HG03060 (cell line): ENCODE measurements around the gene CCDC68.

Experiments used
- ATAC-seq: cut with Tn5 transposase; IDR thresholded peaks from one replicate; pipeline ENCODE4 v1.9.1; 2021; ENCODE audit warnings: low read depth, moderate number of reproducible peaks; ENCODE audit not compliant: unreplicated experiment

CCDC68 gene

DNA sequence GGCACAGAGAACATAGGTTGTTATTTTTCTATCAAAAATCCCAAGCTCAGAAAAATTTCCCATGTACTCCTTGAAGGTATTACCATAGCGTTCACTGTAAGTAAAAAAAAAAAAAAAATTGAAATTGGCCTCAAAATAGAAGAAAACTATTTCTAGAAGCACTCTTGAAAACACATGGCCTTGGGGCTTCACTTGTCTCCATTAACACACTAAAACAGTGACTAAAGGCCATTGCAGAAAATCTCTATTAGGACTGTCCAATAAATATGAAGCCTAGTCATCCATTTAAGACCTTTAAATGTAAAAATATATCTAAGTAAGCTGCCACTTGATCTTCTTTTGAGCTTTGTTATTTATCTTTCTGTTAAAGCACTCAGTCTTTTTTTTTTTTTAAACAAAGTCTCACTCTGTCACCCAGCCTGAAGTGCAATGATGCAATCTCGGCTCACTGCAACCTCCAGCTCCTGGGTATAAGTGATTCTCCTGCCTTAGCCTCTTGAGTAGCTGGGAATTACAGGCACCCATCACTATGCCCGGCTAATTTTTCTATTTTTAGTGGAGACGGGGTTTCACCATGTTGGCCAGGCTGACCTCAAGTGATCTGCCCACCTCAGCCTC, 35.8 kb downstream of the CCDC68 start:
- no peak for ATAC-seq

DNA sequence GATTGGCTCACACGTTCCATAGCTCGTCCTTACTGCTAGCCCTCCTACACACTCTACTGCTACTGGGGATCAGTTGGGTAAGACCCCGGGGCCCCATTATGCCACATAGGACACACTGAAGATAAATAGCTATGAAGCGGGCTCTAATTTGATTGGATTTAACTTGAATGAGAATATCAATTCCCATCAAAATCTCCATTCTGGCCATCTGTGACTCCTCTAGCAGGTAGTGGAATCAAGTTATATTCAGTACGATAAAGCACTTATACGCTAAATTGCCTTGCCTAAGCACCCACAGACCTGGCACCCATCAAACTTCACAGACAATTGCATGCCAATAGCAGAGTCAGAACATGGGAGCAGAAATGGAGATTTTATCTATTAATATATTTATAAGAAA, 39.8 kb downstream of the CCDC68 start:
- ATAC-seq, result no peak

DNA sequence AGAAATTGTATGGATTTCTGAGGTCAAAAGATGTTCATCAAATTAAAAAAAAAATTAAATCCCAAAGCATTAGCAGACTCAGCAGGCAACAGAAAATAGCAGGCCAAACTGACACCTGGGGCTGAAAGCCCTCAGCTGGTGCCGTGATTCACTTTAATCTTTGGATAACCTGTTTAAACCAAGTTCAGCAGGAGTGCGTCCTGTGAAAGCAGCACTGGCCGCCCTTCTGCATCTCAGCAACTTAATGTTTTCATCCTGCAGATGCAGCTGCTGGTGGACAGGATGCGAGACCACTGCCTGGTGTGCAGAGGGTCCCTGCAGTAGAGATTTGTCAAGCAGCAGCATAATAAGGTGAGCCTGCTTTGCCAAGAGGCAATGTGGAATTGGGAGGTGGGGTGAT, 41.2 kb downstream of the CCDC68 start:
- ATAC-seq, result no peak

DNA sequence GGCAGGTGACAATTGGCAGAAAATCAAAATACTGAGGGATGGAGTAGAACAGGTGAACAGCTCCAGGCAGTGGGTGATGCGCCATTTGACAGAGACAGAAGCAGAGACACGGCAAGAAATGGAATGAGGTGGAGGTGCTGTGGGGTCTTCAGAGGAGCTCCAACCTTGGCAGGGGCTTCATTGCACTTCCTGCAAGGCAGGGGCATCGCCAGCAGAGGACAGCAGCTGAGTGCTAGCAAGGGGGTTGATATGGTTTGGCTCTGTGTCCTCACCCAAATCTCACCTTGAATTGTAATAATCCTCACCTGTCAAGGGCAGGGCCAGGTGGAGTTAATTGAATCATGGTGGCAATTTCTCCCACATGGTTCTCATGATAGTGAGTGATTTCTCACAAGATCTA, 42.8 kb downstream of the CCDC68 start:
- no peak for ATAC-seq

DNA sequence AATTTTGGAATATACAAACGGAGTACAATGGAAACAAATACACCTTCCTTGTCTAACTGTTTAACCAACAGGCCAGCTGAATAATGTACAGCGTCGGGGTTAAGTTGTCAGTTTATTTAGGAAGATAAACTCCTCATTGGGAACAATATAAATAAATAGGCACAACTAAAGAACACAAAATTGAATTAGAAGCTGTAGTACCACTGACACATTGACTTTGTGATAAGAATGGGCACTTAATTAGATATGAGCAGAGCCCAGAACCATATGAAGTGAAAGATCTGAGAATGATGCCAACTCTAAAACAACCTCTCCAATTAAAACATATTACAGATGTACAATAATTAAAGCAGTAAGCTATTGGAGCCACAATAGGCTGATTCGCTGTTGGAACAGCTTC, 44.4 kb downstream of the CCDC68 start:
- no peak for ATAC-seq

DNA sequence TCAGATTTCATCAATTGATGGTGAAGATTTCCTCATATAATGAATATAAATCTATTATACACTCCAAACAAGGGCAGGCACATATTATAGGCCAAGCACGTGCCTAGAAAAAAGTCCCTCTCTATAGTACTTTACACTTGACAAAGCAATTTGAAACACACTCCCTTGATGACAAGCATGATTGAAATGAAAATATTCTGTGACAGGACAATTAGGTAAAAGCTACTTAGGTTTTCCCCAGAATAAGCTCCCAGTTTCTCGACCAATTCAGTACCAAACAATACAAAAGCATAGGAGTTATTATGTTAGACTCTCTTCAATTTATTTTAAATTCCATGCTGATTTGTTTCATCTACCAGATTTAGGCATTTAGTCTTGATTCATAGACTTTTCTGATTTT, 47.7 kb downstream of the CCDC68 start:
- no peak for ATAC-seq

DNA sequence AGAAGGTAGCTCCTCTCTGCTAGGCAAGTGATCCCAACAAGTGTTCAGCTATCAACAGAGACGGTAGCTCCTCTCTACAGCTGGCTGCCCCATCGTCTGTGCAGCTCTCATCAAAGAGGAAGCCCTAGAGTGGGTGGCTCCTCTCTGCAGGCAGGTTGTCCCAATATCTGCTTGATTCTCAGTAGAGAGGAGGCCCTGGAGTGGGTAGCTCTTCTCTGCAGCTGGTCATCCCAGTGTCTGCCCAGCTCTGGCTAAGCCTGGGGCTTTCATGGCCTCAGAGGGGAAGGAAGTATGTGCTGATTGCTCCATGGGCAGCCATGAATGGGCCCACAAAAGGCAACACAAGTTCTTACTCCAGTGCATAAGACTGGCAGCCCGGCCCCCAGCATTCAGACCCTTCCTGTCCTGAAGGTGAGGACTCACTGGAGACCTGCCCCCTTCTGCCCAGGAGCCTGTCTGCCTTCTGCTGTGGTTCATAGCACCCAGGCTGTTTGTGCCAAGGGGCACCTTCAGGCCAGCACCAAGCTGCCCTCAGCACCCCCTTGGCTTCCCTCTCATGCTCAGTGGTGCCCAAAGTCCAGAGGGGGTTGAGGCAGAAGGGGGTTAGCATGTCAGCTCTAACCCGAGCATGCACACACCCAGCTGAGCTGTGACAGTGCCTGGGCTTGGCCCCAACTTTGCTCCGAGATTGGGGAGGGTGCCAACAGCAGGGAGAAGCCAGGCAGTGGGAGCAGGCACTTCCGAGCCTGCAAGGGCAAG, 48.9 kb downstream of the CCDC68 start:
- ATAC-seq, result no peak

DNA sequence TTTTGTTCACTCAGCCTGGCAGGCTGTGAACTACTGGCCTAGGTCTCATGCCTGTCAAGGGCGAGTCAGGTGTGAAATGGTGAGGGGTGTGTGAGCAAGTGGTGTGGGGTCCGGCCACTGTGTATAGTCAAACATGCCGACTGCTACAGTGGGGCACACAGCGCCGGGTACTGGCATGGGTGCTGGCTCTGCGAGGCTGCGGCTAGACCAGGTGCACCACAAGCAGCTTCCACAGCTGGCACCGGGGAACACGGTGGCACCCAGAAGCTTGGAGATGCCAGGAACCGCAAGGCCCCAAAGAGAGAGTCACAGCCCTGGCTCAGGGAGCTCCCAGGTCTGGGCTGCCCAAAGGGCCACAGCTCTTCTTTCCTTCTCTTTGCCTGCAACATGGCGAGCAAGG, 49.7 kb downstream of the CCDC68 start:
- no peak for ATAC-seq

DNA sequence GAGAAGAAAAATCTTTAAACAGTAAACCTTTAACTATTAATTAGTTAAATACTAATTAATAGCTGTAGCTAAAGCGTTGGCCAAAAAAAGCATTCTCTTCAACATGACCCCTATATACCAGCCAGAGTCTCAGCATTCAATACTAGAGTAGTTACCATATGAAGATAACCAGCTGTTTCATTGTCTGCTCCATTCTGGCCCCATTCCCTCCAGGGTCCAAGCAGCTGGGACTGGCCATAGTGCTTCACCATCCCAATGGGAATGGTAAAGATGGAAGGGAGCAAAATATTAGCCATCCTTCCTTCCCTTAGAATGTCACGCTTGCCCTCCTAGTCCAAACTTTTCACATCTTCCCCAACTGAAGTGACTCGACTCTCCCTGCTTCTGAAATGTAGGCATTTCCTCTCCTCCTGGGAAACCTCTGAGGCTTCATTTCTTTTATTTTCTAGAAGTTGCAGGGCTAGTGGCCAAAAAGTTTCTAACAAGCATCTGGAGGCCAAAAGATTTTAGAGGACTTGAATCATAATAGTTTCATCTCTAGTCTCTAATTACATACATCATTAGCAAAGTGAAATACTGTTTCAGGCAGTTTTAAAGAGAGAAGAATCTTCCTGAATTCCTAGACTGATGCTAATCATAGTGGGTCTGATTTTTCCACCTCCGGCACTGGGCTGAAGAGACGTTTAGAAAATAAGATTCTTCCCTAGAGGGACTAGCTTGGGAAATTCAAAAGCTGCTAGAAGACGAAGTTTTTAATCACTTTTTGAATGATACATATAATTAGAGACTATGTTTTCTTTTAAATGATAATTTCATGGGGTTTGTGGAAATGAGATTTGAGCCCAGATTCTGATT, 52.7 kb downstream of the CCDC68 start:
- ATAC-seq, result no peak

DNA sequence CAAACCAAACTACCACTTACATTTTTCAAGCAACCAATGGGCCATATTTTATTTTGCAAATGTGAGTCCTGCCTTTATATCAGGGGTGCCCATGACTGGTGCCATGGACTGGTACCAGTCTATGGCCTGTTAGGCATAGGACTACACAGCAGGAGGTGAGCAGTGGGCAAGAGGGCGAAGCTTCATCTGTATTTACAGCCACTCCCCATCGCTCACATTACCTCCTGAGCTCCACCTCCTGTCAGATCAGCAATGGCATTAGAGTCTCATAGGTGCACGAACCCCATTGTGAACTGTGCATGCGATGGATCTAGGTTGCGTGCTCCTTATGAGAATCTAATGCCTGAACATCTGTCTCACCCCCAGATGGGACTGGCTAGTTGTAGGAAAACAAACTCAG, 53.6 kb downstream of the CCDC68 start:
- ATAC-seq, result no peak

DNA sequence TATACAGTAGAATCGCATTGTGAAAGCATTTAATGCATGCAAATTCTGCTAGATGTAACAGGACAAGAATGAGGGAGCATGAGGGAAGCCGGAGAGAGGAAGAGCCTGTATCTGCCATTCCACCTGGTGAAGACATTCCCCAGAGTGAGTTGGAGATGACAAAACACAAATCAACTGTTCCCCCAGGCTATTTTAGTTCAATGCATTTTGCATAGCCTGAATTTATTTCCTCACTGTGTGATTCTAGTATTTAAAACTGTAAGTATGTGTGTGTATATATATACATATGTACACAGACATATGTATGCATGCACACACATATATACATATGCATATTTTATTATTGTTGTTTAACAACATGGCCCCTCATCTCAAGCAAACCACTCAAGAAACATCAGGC, 54.7 kb downstream of the CCDC68 start:
- no peak for ATAC-seq

DNA sequence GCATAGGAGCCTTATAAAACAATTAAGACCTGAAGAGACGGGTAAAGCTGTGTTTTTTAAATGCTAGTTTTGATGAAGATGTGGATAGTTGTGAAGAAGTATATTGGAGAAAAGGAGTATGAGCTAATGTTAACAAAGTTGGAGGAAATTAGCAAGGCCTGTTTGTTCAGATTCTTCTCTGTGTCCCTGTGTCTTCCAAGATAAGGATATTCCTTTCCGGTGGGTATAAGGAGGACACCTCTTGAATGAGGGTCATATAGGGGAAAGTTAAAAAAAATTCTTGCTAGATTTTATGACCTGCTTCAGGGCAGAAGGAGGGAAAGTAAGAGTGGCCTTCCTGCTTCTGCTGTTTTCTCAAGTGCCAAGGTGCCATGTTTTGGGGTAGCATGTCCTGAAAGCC, 59.0 kb downstream of the CCDC68 start:
- no peak for ATAC-seq

DNA sequence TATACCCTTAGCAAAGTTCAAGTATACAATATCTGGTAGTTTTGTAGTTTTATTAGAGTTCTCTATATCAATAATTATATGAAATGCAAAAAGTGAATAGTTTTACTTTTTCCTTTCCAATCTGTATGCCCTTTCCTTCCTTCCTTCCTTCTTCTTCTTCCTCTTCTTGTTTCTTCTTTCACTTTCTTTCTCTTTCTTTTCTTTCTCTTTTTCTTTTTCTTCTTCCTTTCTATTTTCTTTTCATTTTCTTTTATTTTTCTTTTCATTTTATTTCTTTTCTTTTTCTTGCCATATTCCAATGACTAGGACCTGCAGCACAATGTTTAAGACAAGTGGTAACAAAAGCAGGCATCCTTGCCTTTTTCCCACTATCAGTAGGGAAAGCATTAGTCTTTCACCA, 59.8 kb downstream of the CCDC68 start:
- ATAC-seq, result no peak

DNA sequence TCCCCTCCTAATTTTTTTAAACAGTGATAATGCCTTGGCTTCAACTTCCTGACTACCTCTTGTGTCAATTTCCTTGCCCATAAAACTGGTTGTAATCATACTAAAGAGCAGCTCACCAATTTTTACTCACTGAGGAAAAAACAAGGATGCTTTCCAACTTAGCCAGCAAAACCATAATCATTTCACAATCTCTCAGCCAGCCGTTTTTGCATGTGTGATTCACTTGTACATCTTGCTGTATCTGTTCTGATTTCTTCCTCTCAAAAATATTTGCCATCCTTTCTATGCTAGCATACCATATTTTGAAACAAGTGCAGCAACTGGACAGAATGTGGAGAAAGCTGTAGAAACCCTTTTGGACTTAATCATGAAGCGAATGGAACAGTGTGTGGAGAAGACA, 70.3 kb downstream of the CCDC68 start:
- no peak for ATAC-seq

DNA sequence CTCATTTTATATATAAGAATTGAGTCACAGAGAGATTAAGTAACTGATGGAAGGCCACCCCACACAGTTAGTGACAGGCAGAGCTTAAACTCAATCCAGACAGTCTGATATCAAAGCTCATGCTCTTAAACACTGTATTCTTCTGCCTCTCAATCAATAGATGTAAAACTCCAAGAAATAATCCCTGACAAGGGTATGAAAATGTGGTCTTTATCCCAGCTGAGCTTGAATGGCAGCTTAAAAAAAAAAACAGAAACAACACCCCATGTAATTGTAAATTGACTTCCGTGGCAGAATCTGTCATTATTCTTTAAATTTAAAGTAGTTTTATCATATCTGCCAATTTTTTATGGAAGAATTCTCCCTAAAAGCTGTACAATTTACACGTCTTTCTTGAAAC, 70.9 kb downstream of the CCDC68 start:
- ATAC-seq, result no peak

DNA sequence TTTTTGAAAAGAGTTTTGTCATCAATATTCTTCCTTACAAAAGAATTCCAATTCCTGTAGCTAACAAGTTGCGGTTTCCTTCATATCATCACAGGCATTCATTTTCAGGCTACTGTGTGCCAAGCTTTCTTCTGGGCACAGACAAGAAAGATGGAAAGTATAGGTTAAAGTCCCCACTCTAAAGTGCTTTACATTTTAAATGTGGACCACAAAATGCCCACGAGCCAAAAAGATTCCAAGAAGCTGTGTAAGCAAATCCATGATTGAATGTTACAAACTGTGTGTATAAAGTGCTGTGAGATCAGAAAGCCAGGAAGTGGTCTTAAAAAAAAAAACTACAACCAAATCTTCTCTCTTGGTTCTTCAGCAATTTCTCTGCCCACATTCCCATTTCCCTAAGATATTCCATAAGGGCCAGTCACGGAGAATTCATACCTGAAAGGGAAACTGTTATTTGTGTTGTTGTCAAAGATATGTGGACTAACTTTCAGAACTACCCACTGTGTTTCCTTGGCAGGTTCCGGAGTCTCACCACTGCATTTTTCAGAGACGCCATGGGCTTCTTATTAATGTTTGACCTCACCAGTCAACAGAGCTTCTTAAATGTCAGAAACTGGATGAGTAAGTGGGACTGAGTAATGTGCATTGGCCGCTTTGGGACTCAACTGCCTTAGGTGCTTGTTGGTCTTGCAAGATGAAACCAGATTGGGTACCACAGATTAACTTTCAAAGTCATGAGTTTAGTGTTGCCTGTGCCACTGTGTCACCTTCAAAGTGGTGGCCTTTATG, 75.3 kb downstream of the CCDC68 start:
- no peak for ATAC-seq

DNA sequence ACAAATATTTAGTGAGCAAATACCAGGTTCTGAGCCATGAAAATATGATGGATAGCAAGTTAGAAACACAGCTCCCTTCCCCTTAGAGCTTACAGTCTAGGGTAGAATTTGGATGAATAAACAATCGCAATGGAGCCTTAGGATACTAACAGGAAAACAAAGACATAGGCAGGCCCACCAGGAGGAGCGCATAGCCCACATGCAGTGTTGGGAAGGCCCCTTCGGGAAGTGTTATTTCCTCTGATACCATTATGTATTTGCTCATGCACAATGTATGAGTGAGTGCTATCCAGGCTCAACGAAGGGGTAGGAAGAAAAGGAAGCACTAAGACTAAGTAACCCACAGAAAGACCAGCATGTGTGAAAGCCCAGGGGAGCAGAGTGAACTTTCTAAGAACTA, 76.9 kb downstream of the CCDC68 start:
- no peak for ATAC-seq

DNA sequence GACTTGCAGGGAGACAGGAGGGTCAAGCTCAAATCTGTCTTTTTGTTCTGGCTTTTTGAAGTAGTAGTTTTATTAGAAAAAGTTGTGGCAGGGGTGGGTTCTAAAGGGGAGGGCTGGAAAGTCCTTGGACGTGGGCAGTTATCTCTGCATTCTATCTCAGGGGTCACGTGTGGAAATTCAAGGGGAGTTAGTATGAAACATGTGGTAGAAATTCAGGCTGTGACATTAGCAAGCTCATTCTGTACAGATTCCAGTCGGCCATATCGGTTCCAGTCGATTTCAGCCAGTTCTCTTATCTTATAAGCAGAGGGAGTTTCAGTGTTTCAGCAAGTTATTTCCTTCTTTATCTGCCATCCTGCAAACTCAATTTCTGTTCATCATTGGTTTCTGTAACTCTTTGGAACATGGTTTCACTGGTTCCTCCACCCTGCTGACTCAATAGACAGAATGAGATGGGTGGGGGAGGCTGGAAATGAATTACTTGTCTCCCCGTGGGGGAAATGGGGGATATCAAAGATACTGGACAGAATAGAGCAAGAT, 78.0 kb downstream of the CCDC68 start:
- ATAC-seq, result no peak

DNA sequence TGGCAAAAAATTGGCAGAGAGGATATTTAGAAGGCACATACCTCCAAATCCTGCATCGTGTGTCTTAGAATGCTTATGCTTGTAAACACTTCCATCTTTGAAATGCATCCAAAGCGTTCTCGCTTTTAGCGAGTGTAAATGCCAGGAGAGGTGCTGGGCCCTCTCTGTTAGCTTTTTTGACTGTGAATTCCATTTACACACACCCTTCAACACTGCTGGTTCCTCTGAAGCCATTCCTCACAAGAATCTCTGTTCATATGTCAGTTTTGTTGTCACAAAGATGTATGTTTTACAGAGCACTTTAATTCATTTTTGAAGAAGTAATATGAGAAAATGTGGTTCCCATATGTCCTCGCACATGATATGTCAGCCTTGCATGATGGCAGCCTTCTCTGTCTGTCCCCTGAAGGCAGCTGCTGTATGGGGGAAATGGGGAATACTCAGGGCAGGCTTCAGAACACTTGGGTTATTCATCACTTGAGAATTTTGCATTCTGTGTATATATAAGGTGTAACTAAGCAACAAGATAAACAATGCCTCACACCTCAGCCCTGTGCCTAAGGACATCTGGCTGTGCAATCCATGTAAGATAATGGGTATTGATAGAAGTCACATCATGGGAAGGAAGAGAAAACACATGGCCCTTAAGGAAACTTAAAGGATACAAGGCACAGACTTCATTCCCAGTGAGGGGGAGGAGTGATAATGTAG, 78.7 kb downstream of the CCDC68 start:
- no peak for ATAC-seq

DNA sequence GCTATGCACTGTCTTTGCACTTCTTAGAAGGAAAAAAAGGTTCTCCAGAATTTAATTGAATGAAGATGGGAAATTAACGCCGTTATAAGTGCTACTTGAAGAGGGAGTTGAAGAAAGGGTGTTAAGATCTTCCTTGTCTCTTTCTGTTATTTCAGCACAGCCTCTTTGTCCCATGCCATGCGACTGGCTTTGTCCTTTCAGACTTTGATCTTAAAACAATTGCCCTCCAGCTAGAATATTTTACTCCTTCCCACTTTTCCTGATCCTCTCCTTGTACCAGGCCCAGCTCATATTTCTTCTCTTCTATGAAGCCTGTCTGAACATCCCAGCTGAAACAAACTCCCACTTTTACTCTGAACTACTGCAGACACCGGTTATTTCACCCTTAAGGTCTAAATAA, 79.6 kb downstream of the CCDC68 start:
- no peak for ATAC-seq
